Measurements from ENCODE around the gene LNX1. TPM values are rescaled to one million over a fixed set of nuclear protein-coding genes. Genes with fewer than 3 reads are reported as not detected.

LNX1 gene
- total and polyA plus RNA-seq, 2 donors (not counting 1 experiment from before 2014, with no cell fraction given), result 0.48 to 1.3 TPM

DNA sequence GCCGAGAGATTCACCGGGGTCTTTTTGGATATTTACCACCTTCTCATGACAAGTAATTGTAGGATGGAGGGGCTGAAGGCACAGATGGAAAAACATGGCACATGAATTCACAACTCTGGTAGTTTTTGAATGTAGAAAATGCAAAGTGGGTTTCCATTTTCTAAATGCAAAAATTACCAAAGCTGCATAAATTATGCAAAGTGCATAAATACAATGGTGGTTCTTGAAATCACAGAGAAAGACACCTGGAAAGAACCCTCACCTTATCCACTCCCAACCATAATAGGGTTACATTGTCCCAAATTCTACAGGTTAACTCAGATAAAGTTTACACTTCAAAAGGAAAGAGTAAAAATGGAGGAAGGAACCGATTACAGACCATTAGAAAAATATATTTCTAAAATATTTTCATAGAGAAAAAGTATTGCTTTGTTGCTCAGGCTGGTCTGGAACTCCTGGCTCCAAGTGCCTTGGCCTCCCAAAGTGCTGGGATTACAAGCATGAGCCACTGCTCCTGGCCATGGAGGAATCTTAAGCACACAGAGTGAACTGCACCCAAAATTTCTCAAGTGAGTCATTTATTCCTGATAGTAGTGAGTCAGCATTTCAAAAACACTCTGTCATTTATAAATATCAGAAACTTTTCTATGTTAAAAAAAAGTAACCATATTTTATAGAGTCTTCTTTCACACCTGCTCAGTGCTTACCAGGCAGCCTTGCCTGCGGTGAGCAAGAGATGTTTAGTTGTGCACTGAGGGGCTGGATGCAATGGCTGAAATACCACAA lies 112.4 kb downstream of the LNX1 start:
- H3K4me3 ChIP-seq (replicated peaks in 1 of 4; ENCODE audit: control extremely low read depth in 1 of 4, insufficient read depth in 1 of 4, low read depth in 3 of 4, low read length in 4 of 4), result no peak overlapping the region
- H3K79me2 ChIP-seq (ENCODE audit: control insufficient read depth, insufficient read depth, low read length), result no peaks in the 10 kb centered on the region
- no peak overlapping the region for H3K4me2 ChIP-seq (ENCODE audit: extremely low read depth, insufficient read depth, low read length)
- DNase-seq (ENCODE audit: low read depth in 2 of 2), result peak; percentile 89 to 94
- H3K4me1 ChIP-seq (ENCODE audit: control insufficient read depth, extremely low read depth, insufficient read depth, low read length), result peaks cover 20% of the 10 kb centered on the region
- H4K20me1 ChIP-seq (ENCODE audit: control insufficient read depth, extremely low read depth, insufficient read depth, low read length), result no peaks in the 10 kb centered on the region
- TF ChIP-seq, protein P1, sequence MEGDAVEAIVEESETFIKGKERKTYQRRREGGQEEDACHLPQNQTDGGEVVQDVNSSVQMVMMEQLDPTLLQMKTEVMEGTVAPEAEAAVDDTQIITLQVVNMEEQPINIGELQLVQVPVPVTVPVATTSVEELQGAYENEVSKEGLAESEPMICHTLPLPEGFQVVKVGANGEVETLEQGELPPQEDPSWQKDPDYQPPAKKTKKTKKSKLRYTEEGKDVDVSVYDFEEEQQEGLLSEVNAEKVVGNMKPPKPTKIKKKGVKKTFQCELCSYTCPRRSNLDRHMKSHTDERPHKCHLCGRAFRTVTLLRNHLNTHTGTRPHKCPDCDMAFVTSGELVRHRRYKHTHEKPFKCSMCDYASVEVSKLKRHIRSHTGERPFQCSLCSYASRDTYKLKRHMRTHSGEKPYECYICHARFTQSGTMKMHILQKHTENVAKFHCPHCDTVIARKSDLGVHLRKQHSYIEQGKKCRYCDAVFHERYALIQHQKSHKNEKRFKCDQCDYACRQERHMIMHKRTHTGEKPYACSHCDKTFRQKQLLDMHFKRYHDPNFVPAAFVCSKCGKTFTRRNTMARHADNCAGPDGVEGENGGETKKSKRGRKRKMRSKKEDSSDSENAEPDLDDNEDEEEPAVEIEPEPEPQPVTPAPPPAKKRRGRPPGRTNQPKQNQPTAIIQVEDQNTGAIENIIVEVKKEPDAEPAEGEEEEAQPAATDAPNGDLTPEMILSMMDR (conservative IDR thresholded peaks at IDR 0.05 in 1 of 2, IDR thresholded peaks at IDR 0.05 in 1 of 2; ENCODE audit: low read depth in 1 of 2, low read length in 2 of 2), result no peak
- no peak for TF ChIP-seq EZH2 (IDR thresholded peaks at IDR 0.05; ENCODE audit: low read length, missing control alignments)
- H2AFZ ChIP-seq (ENCODE audit: low read length), result no peak overlapping the region
- H3K9me3 ChIP-seq (ENCODE audit: control insufficient read depth, insufficient read depth, low read depth, low read length), result no peaks in the 10 kb centered on the region
- H3K27ac ChIP-seq (ENCODE audit: insufficient read depth, low read length), result peak overlapping the region; percentile 46
- H3K9ac ChIP-seq (ENCODE audit: insufficient read depth, low read length), result no peak overlapping the region
- no peaks in the 10 kb centered on the region for H3K27me3 ChIP-seq (ENCODE audit: control insufficient read depth, insufficient read depth, low read length)
- H3K36me3 ChIP-seq (ENCODE audit: control insufficient read depth, insufficient read depth, low read length), result no peaks in the 10 kb centered on the region

DNA sequence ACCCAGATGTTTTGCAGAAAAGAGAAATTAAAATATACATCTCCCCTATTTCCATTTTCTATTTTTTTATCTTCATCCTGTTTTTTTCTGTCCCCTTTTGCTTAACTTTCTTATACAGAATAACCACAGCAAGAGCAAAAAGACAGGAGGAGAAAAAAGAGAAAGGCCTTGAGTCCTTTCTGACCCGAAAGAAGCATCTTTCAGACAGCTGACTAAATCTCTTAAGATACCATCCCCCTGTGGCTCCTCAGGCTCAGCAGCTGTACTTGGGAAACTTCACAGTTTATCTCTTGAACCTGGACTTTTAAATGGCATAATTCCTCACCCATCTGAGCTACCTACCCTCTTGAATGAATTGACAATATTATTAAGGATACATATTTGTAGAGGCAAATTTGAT lies 113.7 kb downstream of the LNX1 start:
- peaks cover 20% of the 10 kb centered on the region for H3K4me1 ChIP-seq (ENCODE audit: control insufficient read depth, extremely low read depth, insufficient read depth, low read length)
- TF ChIP-seq, protein P1 (conservative IDR thresholded peaks at IDR 0.05 in 1 of 2, IDR thresholded peaks at IDR 0.05 in 1 of 2; ENCODE audit: low read depth in 1 of 2, low read length in 2 of 2), result no peak
- no peak for TF ChIP-seq EZH2 (IDR thresholded peaks at IDR 0.05; ENCODE audit: low read length, missing control alignments)
- H3K27me3 ChIP-seq (ENCODE audit: control insufficient read depth, insufficient read depth, low read length), result no peaks in the 10 kb centered on the region
- DNase-seq (ENCODE audit: low read depth in 2 of 2), result peak in 1 of 2 donors; percentile 23
- H3K4me2 ChIP-seq (ENCODE audit: extremely low read depth, insufficient read depth, low read length), result no peak overlapping the region
- H3K9me3 ChIP-seq (ENCODE audit: control insufficient read depth, insufficient read depth, low read depth, low read length), result no peaks in the 10 kb centered on the region
- H4K20me1 ChIP-seq (ENCODE audit: control insufficient read depth, extremely low read depth, insufficient read depth, low read length), result no peaks in the 10 kb centered on the region
- H3K36me3 ChIP-seq (ENCODE audit: control insufficient read depth, insufficient read depth, low read length), result no peaks in the 10 kb centered on the region
- H2AFZ ChIP-seq (ENCODE audit: low read length), result no peak overlapping the region
- H3K27ac ChIP-seq (ENCODE audit: insufficient read depth, low read length), result peak overlapping the region; percentile 95
- H3K9ac ChIP-seq (ENCODE audit: insufficient read depth, low read length), result no peak overlapping the region
- no peak overlapping the region for H3K4me3 ChIP-seq (replicated peaks in 1 of 4; ENCODE audit: control extremely low read depth in 1 of 4, insufficient read depth in 1 of 4, low read depth in 3 of 4, low read length in 4 of 4)
- no peaks in the 10 kb centered on the region for H3K79me2 ChIP-seq (ENCODE audit: control insufficient read depth, insufficient read depth, low read length)

DNA sequence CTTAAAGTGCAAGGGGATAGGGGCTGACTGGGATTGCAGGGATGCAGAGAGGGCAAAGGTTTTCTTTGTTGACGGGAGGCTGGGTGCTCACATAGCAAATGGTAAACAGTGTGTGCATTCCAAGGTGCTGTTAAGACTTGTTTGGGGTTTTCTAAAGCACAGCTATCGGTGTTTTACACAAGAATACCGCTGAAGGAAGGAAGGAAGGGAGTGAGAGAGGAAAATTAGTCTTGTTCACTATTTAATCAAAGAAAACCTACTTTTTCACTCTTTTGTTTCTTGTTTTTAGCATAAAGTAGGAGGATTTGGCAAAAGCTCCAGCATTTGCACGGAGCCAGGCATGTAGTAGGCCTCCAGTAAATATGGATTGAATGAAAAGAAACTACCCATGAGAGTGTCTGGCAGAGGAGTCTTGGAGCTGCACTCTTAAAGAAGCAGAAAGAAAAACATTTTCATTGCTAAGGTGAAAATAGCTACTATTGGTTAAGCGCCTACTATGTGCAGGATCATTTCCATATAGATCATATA lies 114.2 kb downstream of the LNX1 start:
- peak overlapping the region; percentile 1 for H3K9ac ChIP-seq (ENCODE audit: insufficient read depth, low read length)
- peaks cover 20% of the 10 kb centered on the region for H3K4me1 ChIP-seq (ENCODE audit: control insufficient read depth, extremely low read depth, insufficient read depth, low read length)
- H3K79me2 ChIP-seq (ENCODE audit: control insufficient read depth, insufficient read depth, low read length), result no peaks in the 10 kb centered on the region
- H3K36me3 ChIP-seq (ENCODE audit: control insufficient read depth, insufficient read depth, low read length), result no peaks in the 10 kb centered on the region
- H2AFZ ChIP-seq (ENCODE audit: low read length), result no peak overlapping the region
- peak overlapping the region; percentile 71 for H3K4me2 ChIP-seq (ENCODE audit: extremely low read depth, insufficient read depth, low read length)
- H3K4me3 ChIP-seq (replicated peaks in 1 of 4; ENCODE audit: control extremely low read depth in 1 of 4, insufficient read depth in 1 of 4, low read depth in 3 of 4, low read length in 4 of 4), result peak overlapping the region in 1 of 4 experiments; percentile 12
- no peaks in the 10 kb centered on the region for H3K9me3 ChIP-seq (ENCODE audit: control insufficient read depth, insufficient read depth, low read depth, low read length)
- H3K27me3 ChIP-seq (ENCODE audit: control insufficient read depth, insufficient read depth, low read length), result no peaks in the 10 kb centered on the region
- H4K20me1 ChIP-seq (ENCODE audit: control insufficient read depth, extremely low read depth, insufficient read depth, low read length), result no peaks in the 10 kb centered on the region
- DNase-seq (ENCODE audit: low read depth in 2 of 2), result peak in 1 of 2 donors; percentile 46
- TF ChIP-seq, protein P1 (conservative IDR thresholded peaks at IDR 0.05 in 1 of 2, IDR thresholded peaks at IDR 0.05 in 1 of 2; ENCODE audit: low read depth in 1 of 2, low read length in 2 of 2), result no peak
- TF ChIP-seq EZH2 (IDR thresholded peaks at IDR 0.05; ENCODE audit: low read length, missing control alignments), result no peak
- peak overlapping the region; percentile 95 for H3K27ac ChIP-seq (ENCODE audit: insufficient read depth, low read length)

Measured in fibroblast of lung (primary cell).